VCaP (cell line): ENCODE measurements around the gene TENM3.

Experiments used
- H3K27ac ChIP-seq: fragments of 450-650 bp; 2 replicates; pipeline ENCODE4 v1.5.1; 2017
- TF ChIP-seq, protein P1 (sequence below): fragments of 450-650 bp; conservative IDR thresholded peaks from 2 replicates; pipeline ENCODE4 v1.5.1; 2017; ENCODE audit warnings: mild to moderate bottlenecking, moderate library complexity

The TENM3 gene

DNA sequence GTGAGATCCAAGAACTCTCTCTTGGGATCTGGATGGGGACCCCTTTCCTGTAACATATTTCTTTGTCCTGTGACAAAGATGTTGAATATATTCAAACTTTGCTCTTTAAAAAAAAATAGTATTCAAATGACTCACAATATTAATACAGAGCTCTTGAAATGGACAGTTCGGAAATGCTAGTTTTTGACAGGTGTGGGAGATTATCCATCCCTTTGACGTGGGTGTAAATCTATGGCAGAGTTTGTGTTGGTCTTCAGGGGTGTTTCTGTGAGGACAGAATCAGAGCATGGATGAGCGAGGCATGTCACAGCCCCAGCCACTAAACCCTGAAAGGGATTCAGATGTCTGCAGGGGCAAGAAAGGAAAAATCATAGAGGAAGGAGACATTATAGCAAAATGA, 25.8 kb downstream of the TENM3 start:
- TF ChIP-seq, protein P1, sequence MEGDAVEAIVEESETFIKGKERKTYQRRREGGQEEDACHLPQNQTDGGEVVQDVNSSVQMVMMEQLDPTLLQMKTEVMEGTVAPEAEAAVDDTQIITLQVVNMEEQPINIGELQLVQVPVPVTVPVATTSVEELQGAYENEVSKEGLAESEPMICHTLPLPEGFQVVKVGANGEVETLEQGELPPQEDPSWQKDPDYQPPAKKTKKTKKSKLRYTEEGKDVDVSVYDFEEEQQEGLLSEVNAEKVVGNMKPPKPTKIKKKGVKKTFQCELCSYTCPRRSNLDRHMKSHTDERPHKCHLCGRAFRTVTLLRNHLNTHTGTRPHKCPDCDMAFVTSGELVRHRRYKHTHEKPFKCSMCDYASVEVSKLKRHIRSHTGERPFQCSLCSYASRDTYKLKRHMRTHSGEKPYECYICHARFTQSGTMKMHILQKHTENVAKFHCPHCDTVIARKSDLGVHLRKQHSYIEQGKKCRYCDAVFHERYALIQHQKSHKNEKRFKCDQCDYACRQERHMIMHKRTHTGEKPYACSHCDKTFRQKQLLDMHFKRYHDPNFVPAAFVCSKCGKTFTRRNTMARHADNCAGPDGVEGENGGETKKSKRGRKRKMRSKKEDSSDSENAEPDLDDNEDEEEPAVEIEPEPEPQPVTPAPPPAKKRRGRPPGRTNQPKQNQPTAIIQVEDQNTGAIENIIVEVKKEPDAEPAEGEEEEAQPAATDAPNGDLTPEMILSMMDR: no peak

DNA sequence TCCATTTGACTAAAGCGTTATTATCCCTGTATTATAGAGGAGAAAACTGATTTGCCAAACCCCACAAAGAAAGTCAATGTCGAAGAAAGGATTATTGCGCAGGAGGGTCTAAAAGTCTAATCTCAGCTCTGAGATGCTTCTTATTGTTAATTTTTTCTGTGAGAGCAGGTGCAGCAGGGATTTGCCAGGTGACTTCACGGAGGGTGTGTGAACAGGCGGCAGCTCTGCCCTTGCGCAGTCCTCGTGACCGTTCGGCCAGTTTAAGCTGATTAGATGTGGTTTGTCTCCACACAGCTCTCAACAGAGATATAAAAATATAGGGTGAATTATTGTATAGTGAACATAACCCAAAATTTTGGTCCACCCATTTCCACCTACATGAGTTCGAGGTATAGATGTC, 28.5 kb downstream of the TENM3 start:
- TF ChIP-seq, protein P1: no peak
- no peak overlapping the region for H3K27ac ChIP-seq

More for the DNA sequence above, 25.8 kb downstream of the TENM3 start:
- H3K27ac ChIP-seq: no peak overlapping the region

DNA sequence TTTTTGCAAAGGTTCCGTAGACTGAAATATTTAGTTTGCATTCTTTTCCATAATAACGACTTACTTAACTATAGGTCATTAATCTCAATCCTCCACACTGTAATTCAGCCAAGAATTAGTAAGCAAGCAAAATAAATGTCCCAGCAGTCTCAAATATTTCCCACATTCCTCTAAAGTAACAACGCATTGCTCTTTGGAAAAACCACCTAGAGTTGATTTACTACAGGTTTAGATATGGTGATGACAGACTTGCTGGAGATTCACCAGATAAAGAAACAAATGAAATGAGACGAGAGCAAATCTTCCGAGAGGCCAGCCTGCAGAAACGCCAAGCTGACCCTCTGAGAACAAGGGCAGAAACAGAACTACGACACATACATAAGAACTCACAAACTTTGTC, 28.9 kb downstream of the TENM3 start:
- H3K27ac ChIP-seq: no peak overlapping the region
- TF ChIP-seq, protein P1: no peak

DNA sequence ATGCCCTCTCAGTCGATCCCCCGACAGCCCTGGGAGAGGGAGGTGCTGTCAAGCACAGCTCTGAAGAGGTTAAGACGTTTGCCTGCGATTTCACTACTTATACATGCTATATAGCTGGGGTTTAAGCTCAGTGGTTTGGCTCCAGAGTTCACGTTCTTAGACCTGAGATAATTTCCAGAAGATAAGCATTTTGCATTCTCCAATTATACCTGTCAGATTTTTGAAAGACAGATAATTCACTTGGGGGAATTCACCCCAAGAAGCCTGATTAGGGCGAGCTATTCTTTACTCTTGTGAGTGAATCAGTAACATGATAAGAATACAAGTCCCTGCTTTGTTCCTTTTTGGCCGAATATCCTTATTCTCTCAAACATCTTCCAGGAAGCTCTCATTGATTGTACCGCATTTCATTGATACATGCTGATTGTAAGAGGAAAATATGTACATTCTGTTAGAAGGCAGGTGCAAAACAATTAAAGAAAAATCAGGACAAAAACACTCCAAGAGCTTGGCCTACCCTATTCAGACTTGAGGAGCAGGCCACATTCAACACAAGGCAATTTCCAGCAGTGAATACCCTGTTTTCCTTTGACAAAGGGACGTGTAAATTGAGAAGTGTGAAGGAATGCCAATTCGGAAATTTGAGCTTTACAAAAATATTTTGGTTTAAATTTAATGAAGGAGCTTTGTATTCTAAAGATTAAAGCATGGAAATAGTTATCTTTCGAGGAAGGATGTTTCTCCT, 30.2 kb downstream of the TENM3 start:
- TF ChIP-seq, protein P1: no peak
- no peak overlapping the region for H3K27ac ChIP-seq

DNA sequence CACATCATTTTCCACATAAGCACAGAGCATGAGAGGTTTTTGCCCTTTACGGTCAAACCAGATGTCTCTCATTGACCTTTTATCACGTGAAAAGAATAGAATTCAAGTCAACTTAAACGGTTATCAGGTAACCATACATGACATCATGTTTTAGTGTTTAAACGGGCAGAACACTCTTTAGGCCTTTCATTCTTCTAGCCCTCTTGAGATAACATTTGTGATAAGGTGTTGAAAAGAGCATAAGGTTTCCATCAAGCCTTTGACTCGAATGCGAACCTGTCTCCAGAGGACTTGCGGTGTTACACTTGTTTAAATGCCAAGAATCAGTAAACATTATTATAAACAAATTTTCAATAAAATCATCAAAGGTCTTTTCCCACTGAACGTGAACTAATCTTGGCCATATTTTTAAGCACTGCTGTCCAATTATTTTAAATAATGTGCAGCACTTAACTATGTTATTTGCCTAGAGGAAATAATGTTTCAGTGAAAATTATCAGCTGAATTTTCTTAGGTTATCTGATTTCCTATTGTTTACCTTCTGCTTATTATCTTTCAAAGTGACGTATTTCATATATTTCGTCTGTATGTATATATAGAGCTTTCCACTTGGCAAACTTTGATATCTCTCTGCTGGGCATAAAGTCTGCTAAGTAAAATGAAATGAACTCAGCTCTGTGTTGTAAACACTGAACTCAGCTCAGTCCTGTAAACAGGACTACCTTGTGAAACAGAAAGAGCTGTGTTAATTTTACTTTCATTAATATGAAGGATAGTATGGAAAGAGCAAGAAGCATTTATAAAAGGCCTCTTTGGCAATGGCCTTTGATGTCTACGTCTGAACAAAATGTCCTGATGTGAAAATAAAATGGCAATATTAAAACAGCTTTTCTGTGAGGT, 33.3 kb downstream of the TENM3 start:
- no peak overlapping the region for H3K27ac ChIP-seq
- TF ChIP-seq, protein P1: no peak

DNA sequence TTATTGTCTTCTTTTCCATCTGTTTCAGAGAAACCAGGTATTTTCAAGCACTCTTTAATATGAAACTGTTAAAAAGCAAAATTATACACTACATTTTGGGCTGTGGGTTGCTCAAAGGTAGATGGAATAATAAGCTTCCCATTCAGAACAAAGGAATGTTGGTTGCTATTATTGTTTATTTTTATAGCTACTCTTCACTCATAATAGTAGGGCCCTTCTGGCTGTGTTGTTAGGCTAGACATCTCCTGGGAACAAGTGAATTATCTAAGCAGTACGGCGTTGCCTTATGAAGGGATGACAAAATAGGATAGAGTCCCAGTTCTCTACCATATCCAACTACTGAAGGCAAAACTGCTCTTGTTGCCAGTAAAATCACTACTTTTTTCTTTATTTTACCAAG, 34.2 kb downstream of the TENM3 start:
- H3K27ac ChIP-seq: no peak overlapping the region
- TF ChIP-seq, protein P1: no peak

DNA sequence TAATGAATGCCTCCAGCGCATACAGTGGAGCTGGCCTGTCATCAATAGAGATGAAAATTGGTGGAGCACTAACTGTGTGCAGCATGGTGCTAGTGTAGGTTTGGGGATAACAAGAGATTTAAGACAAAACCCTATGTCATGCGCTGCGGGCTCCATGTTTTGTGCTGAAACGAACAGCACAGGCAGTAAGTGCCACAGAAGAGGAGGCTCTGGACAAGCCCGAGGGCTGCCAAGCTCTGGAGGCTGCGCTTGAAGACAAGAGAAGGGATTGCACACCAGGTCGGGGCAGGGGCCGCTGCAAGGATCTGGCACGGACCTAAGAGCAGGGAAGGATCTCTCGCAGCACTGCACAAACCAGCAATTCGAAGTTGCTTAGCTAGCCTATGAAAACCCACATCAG, 35.5 kb downstream of the TENM3 start:
- TF ChIP-seq, protein P1: no peak

More for the DNA sequence above, 35.5 kb downstream of the TENM3 start:
- H3K27ac ChIP-seq: no peak overlapping the region
